Hindlimb muscle (tissue), 1 donor: ENCODE measurements around the gene ASB4. TPM values are rescaled to one million over a fixed set of nuclear protein-coding genes. Genes with fewer than 3 reads are reported as not detected.

Experiments
- DNase-seq: peaks from one replicate; pipeline ENCODE4 v3.0.0-alpha.2; 2013
- polyA plus RNA-seq: library from polyadenylated mRNA; unstranded; fragments of 120-200 nt; gene quantifications from one replicate; pipeline ENCODE4 v1.2.1, GENCODE V29; 2013; ENCODE audit not compliant: insufficient read length

The ASB4 gene
- polyA plus RNA-seq, 1 donor, result 35.7 TPM

DNA sequence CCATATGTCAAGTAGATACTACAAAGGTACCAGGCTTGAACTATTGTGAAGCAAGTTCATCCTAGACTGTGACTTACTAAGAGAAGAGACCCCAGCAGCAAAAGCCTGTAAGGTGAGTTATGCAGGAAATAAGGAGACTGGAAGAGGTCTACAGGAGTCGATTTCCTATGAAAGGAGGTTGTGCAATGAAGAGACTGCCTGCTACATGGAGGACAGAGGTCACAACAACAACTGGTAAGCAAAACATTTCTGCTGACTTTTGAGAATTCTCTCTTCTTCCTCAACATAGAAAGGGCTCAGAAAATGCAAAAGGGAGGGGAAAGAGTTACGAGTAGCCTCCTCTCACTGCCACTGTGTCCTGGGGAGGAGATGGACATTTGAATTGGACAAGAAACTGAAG is 68.2 kb downstream of the ASB4 start:
- no peak for DNase-seq

DNA sequence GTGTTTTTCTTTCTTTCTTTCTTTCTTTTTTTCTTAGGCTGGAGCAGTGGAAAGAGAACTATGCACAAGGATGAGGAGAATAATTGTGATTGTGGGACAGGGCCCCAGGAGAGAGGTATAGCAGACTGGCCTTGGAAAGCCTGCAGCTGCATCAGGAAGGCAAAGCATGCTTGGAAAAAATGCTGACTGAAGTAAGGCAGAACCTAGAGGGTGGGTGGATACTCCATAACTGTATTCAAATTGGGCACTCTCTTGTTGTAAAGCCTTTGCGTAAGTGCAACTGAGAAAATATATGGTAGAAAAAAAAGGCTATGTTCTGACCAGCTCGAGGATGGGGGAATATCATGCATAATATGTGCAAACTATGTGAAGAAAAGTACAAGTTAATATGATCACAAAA is 71.0 kb downstream of the ASB4 start:
- no peak for DNase-seq

GRCh38 chr7:95558864-95559263 is 73.1 kb downstream of the ASB4 start:
- DNase-seq, result no peak

DNA sequence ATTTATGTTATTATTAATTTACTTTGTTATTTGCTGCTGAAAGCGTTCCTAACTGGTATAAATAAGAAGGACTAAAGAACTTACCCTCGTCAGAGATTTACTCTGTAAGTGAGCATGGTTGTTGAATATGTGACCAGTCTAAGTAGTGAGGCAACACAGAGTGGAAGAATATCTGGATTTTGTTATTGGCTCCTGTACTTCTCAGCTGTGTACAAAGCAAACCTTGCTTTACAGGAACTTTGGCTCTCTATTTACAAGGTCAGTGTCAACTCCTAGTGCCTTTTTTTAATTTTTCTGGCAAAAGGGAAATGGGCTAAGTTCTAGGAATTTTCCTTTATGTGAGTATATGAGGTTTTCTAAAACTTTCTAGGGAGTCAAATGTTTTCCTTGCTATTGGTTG is 74.9 kb downstream of the ASB4 start:
- no peak for DNase-seq

DNA sequence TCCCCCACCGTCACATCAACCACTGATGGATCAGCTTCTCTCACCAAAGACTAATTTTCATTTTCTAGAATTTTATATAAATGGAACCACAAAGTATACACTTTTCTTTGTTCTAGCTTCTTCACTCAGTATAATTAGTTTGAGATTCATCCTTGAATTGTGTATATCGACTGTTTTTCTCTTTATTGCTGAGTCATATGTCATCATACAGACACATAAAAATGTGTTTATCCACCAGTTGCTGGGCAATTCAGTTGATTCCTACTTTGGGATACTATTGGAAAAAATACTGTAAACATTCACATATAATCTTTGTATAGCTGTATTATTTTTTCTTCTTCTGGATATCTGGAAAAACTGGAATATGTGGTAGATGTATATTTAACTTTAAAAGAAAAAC is 84.0 kb downstream of the ASB4 start:
- no peak for DNase-seq

GRCh38 chr7:95577137-95577536 is 91.4 kb downstream of the ASB4 start:
- DNase-seq, result no peak

DNA sequence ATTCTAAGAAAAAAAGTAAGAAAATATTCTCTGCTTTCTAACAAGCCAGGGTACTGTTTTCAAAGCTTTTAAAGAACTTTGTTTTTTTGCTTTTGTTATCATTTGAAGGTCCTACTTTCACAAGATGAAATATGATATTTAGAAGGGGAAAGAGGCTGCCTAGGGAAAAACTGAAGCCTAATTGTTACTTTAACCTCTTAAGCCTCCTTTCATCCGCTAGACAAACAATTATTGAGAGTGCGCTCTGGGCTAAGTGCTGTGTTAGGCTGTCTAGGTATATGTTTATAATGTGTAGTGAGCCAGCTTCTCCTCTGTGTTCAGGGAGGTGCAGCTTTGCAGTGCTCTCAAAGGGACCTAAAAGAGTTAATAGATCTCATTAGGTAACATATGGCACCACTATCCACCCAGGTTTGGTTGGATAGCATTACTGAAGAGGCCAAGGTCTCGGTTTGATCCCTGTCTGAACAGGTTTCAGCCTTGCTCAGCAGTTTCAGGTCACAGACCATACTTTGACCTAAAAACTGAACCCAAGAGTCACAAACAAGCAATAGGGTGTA is 92.6 kb downstream of the ASB4 start:
- DNase-seq, result no peak

DNA sequence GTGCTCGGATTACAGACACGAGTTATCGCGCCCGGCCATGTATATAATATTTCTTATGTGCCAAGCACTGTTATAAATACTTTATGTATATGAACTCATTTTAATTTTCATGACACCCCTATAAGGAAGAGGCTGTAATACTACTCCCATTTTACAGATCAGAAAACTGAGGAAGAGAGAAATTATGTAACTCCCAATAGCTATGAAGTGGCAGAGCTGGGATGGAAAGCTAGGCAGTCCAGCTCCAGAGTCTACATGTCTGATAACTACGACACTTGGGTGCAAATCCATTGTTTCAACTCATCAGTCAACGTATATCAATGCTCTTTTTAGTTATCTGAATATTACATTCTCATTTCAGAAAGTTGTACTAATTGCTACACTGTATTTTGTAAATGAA is 93.6 kb downstream of the ASB4 start:
- DNase-seq, result no peak

DNA sequence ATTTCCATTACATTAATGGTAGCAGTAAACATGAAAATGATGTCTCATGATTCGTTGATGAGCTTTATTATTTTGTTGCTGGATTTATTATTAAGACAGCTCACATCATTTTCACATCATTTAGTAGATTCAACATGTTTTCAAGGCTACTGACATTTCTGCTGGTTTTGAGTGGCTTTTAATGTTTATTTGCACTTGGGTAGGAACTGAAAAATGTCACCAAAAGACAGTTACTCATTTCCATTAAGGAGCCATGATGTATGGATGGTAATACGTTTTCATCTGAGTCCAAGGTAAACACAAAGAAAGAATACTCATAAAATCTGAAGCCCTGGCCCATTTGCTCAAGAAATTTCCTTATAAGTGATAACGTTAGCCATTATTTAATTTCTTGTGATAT is 95.7 kb downstream of the ASB4 start:
- DNase-seq, result no peak

GRCh38 chr7:95582578-95583293 is 97.0 kb downstream of the ASB4 start:
- no peak for DNase-seq

DNA sequence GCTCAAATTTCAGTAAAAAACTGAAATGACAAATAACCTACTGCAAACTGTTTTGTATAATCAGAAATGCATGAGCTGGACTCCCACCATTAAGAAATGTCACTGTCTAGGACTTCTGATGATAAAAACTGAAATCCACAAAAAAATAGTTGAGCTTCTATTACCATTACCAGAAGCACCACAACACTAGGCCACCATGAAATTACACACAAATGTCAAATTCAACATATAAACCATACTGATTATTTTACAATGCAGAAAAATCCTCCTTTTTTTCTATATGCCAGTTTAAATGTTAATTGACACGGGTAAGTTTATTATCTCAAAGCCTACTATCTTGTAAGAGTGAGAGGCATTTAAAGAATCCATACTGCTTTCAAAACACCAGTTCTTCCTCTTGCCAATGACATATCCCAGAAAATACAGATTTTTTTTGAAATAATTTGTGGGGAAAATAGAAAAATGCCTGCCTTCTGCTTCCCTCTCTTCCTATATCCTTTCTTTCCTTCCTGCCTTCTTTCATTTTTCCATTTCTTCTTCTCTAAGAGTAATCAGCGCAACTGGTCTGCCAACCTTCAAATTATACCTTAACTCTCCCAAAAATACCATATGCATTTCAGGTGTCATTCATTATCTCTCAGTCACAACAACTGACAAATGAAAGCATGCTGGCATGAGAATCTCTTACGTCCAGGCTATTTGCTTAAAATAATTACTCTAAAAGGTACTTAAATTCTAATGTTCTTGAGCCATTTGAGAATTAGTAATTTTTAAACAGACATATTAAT is 98.3 kb downstream of the ASB4 start:
- no peak for DNase-seq

DNA sequence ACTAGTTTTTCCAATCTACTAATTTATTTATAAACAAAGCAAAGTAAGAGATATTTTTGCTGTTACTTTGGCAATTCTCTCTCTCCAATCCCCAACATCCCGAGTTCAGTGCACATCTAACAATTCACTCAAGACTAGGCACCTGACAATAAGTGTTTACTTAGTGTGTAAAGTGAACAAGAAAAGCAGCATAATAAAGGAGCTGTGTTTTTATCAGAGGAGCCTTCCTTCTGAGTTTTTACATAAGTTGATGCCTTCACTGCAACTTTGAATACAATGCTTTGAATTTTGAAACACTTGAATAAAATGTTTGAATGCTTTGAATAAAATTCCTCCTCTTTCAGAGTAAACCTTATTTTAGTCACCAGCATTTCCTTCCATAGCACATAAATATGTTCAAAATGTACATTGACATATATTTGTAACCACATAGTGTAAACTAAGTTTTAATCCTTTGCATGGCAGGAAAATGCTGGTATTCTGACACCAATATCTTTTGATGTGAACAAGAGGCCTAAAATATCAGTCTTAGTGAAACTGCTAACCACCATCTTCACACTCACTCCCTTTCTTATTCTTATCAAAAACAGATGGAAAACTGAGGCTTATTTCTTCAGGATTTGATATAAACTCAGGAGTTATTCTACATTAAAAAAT is 99.2 kb downstream of the ASB4 start:
- no peak for DNase-seq

- DNase-seq, result no peak
These were observed 99.7 kb downstream of the ASB4 start for GRCh38 chr7:95585426-95585789.

- no peak for DNase-seq
These were observed 101.2 kb downstream of the ASB4 start for GRCh38 chr7:95586951-95587301.

DNA sequence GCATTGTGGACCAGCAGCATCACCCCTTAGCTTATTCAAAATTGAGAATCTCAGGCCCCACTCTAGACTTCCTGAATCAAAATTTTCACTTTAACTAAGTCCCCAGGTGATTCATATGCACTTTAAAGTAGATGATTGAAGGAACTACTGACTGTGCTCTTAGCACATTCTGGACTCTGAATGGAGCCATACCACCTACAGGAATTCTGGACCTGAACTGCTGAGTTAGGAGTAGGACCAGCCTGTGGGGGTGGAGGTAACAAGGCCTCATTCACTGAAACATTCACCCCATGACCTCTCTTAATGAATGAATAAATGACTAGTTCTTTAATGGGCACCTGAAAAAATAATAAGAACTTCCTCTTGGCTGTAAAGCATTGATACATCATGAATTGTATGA is 103.3 kb downstream of the ASB4 start:
- no peak for DNase-seq

GRCh38 chr7:95589766-95590165 is 104.0 kb downstream of the ASB4 start:
- DNase-seq, result no peak

Other genes with a start within 250 kb of the ASB4 start
- 0.46 TPM for gene PON1, start 161.4 kb upstream of the ASB4 start, polyA plus RNA-seq
- gene PON3, start 89.6 kb upstream of the ASB4 start, polyA plus RNA-seq, result 5.6 TPM
- 106 TPM for gene PON2, start 50.9 kb upstream of the ASB4 start, polyA plus RNA-seq
- 19.2 TPM for gene PDK4, start 110.6 kb downstream of the ASB4 start, polyA plus RNA-seq